ENCODE measurements around the gene TARBP2.

GRCh38 chr12:53514628-53515290 lies 13.7 kb downstream of the TARBP2 start:
- no peak for TF ChIP-seq EZH2 (IDR thresholded peaks at IDR 0.05; ENCODE audit: low read depth)
- TF ChIP-seq CTCF (conservative IDR thresholded peaks at IDR 0.05), result no peak

Measured in PC-9 (cell line).